Activated CD8-positive, alpha-beta memory T cell treated with anti-CD3 and anti-CD28 coated beads for 1 hour (primary cell): ENCODE measurements around the gene ADGRV1.

Experiments
- DNase-seq, 2 donors: peaks; one replicate each; pipeline ENCODE4 v3.0.0-alpha.2; 2020; ENCODE audit warnings: low read depth in 1 of 2; ENCODE audit errors: extremely low read depth in 1 of 2

Gene ADGRV1

DNA sequence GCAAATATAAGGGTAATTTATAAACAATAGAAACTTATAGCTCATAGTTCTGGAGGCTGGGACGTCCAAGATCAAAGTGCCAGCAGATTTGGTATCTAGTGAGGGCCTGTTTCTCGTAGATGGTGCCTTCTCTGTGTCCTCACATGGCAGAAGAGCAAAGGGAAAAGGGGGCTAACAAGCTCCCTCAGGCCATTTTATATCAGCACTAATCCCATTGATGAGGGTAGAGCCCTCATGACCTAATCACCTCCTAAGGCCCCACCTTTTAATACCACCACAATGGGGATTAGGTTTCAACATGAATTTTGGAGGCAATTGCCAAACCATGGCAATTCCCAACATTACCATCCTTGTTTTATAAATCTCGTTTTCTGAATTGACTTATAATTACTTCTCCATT lies 564.7 kb downstream of the ADGRV1 start:
- DNase-seq = no peak

DNA sequence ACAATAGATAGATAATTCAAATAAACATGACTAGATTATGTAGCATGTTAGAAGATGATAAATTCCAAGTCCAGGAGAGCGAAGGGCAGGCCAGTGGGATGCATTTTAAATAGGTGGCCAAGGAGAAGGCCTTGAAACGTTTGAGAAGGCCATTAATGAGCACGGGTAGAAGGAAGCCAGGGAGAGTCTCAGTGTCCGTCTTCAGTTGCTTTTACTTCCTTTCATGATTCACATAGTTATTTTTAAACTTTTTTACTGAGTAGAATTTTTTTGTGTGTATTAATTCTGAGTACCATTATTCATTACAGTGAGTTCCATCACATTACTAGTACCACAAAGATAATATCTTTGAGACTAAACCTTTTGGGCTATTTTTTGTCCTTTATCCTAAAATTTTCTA lies 565.3 kb downstream of the ADGRV1 start:
- DNase-seq = no peak

GRCh38 chr5:91125916-91126315 lies 567.3 kb downstream of the ADGRV1 start:
- DNase-seq = no peak

DNA sequence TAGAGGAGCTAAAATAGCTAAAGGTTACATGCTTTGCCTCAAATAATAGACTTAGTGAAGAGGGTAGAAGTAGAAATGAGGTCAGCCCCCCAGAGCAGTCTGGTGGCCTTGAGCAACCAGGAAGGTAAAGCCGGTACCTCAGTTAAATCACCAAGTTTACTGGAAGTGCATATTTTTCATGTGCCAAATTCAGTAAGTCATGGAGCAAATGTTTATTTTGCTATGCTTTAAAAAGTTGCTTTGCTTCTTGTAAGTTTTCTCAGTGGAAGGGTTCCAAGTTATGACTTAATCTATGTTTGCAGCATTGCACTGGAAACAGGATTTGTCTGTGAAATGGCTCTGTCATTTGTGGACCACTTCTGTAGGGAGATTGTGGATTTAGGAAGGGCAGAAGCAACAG lies 567.9 kb downstream of the ADGRV1 start:
- DNase-seq = no peak

GRCh38 chr5:91126888-91127287 lies 568.3 kb downstream of the ADGRV1 start:
- DNase-seq = no peak

GRCh38 chr5:91127456-91128081 lies 569.0 kb downstream of the ADGRV1 start:
- DNase-seq = no peak

DNA sequence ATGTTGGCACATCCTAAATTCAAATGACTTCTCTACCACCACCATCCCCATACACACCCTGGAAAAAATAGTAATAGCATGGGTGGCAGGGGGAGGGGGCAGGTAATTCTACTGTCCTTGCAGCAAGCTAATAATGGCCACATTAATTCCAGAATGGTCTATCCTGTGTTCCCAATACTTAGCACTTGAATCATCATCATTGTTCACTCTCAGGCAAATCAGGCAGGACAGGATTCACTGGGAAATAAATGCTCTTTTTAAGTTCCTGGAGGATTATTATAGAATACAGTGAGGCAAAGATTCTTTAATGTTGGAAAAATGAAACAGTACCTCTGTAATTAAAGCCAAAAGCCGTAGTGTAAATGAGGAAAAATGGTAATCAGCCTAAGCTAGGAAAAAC lies 570.0 kb downstream of the ADGRV1 start:
- no peak for DNase-seq

- DNase-seq = no peak
Observed at GRCh38 chr5:91129748-91130147, 571.2 kb downstream of the ADGRV1 start.

DNA sequence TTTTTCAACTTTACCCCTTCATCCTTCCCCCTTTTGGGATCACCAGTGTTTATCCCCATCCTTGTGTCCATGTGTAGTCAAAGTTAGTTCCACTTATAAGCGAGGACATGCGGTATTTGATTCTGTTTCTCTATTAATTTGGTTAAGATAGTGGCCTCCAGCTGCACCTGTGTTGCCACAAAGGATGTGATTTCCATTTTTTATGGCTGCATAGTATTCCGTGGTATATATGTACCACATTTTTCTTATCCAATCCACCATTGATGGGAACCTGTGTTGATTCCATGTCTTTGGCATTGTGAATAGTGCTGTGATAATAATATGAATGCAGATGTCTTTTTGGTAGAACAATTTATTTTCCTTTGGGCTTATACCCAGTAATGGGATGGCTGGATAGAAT lies 572.2 kb downstream of the ADGRV1 start:
- no peak for DNase-seq

DNA sequence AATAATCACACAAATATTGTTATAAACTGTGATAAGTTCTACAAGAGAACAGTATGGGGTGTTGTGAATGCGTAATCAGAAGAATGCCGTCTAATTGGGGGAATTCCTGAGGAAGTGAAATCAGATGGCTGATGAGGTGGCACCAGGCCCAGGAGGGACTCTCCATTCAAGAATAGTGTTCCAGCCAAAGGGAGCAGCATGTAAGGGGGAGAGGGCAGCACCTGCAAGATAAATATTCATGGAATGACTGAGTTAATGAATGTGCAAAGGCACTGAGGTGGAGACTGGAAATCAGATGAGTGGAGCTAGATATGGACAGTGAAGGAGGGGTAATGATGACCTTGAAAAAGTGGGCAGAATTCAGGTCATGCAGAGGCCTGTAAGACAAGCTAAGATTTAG lies 574.0 kb downstream of the ADGRV1 start:
- DNase-seq = no peak

DNA sequence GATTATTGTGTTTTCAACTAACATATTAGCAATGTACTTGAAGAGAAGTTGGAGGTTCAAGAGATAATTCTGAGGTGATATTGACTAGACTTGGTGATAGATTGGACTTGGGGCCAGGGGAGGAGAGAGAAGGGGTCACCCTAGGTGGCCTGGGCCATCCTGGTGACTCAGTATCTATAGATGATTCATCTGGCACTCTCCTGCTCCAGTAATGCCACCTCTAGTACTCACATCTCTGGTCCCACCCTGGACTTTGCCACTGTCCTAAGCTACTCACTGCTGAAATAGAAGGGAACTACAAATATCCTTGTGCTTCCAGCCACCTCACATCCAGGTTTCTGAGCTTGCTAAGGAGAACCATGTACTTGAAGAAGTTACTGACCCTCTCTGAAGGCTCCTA lies 574.6 kb downstream of the ADGRV1 start:
- no peak for DNase-seq

DNA sequence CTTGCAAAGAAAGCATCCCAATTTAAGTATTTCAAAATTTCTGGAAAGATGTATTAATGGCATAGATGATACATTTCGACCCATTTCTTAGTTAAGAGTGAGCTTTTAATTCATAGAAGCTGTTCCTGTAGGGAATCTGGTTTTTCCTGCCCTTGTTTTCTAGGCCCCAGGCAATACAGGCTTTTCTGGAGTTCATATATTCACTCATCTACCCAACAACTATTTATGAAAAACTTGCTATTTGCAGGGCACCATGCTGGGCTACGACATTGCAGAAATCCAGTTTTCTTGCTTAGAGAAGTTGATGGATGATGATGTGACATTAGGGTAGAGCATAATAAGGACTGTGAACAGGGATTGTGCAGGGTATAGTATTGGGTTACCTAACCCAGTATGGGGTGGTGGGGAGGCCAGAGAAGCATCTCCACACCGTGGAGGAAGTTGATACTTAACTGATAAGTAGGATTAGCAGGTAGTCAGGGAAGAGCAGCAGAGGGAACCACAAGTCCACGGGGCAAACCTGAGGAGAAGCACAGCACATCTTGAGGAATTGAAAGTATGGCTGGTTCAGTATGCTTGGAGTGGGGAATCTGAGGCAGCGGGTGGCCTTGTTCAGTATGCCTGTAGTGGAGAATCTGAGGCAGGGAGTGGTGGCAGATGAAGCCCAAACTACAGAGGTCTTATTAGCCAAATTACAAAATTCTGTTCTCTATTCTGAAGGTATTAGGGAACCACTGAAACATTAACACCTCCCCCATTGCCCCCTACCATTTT lies 577.1 kb downstream of the ADGRV1 start:
- DNase-seq = no peak

DNA sequence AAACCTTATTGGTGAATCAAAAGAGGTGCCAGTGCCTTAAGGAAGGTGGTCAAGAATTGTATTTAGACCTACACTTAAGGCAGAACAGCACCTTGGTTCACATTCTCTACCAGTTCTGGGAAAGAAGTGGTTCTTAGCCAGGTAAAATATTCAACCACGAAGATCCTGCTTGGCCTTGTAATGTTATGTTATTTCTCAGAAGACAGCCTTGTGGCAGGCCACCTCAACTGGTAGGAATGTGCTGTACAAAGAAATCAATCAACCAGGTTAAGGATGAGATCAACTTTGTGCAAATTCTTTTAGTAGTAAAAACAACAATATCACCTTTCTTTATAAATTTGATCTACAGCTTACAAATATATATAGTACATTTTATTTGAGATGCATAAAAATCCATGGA lies 577.7 kb downstream of the ADGRV1 start:
- no peak for DNase-seq

DNA sequence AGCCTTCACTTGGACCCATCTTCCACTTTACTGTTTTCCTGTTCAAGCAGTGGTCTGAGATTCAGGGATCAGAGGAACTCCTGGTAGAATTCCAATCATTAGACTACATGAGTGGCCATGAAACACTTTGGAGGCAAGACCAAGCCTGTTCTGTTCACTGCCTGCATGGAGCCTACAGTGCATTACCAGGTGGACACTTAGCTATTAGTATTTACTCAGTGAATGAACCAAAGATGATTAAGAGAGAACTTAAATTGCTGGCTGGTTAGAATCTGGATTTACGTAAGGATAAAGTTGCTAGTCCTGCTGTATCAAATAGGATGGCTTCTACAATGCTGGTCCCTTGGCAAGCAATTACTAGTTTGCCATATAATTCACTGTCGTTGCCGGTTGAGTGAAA lies 579.0 kb downstream of the ADGRV1 start:
- no peak for DNase-seq

- no peak for DNase-seq
Observed at GRCh38 chr5:91139572-91140200, 581.1 kb downstream of the ADGRV1 start.

DNA sequence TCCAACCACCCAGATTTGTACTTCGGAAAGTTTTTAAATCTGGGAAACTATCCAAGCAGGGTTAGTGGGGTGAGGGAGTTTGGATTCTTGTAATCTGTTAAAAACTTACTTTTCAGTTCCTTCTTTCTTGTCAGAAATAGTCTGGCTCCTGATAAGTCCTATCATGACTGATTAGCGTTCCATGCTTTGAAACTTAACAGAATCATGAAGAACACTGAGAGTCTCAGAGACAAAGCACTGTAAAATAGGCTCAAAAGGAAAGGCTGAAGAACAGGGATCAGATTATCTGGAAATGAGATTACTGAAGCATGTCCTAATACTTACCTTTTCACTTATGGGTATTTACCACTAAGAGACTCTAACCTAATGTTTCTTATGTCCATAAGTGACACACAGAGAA lies 582.1 kb downstream of the ADGRV1 start:
- DNase-seq = no peak

DNA sequence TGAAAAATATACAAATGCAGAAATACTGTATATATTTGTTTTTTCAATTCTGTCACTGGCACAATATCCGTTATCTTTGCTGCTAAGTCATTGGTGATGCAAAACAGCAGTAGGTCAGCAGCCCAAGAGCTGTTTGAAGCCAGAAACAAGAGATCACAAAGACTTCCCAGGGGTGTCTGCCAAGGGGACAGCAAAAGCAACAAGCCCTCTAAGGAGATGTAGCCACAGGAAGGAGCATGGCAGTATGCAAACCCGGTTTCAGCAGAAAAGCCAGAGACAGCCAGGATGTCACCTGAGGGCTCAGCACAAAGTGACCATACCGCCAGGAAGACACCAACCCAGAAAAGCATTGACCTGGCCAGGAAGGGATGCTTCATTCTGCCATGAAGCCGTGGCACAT lies 583.0 kb downstream of the ADGRV1 start:
- no peak for DNase-seq

GRCh38 chr5:91142386-91142785 lies 583.8 kb downstream of the ADGRV1 start:
- DNase-seq = no peak

DNA sequence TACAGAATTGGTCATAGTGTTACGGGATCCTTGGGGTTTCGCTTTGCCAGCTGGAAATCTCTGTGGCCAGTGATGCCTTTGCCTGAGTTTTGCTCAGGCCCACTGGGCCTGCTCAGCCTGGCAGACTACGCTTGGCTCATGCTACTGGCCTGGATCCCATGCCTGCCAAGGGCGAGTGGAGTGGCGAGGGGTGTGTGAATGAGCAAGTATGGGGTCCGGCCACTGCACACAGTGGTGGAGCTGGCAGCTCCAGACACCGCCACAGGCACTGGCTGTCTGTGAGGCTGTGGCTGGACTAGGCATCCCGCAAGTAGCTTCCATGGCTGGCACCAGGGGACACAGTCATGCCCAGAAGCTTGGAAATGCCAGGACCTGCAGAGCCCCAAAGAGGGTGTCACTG lies 584.2 kb downstream of the ADGRV1 start:
- DNase-seq = no peak

GRCh38 chr5:91143840-91144239 lies 585.2 kb downstream of the ADGRV1 start:
- DNase-seq = no peak

DNA sequence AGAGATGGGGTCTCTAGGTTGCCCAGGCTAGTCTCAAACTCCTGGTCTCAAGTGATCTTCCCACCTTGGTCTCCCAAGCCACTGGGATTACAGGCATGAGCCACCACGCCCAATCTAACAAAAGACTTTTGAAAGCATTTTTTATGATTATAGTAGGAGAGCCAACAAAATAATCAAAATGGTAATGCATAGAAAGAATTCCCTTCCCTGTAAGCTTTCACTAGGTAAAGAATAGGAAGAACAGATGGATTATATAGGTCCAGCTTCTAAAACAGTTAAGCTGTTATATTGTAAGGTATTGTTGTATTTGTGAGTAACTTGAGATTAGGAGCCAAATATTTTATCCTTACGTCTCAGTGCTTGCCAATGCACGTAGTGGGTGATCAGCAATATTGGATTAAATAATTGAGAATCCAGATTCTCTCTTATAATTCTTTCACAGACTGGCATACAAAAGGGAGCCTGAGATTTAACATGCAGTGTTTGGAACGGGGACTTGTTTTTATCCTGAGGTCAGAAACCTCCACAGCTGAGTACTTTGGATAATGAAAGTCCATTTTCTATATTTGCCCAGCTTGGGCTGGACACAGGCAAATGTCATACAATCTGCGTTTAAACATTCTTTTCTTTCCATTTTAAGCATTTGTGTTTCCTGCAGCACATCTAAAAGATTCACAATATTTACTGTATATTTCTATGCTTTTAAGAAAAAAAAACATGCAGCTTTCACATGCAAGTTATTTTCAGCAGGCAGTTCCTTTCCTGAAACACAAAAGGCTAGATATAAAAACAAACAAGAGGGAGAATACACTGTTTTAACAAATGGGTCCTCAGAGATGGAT lies 586.1 kb downstream of the ADGRV1 start:
- DNase-seq = no peak

DNA sequence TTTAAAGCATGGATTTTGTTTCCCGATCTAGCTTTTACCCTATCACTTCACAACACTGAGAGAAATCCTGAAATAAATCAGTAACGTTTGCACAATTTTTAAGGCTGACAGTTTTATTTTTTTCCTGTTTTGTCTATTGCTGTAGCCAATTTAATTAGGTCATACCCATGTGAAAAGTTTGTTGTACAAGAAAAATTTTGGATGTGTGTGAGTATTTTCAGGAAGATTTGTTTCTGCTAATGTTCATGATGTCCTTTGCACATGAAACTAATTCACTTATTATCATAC lies 586.7 kb downstream of the ADGRV1 start:
- DNase-seq = no peak
